AG04449 (cell line): ENCODE data around the gene POLD4.
A peak's percentile ranks its signal among the peaks of the same experiment; 100 is the strongest.
"Not testable (repeated sequence)": the region's sequence is repeated elsewhere in the genome, so short reads cannot be mapped to it uniquely, and the experiment has no call there.

ENCODE experiments used
- CTCF ChIA-PET: fragments of 350-600 bp; formaldehyde crosslinking; extraction: SDS; loops from one replicate; lab custom pipeline; 2021; ENCODE audit warnings: antibody characterized with exemption; lab: Yijun Ruan, JAX
- POLR2A ChIA-PET: fragments of 400-600, 350-600 bp; formaldehyde crosslinking; extraction: SDS; loops from one replicate; lab custom pipeline; 2020; ENCODE audit warnings: antibody characterized with exemption, inconsistent platforms; lab: Yijun Ruan, JAX
- DNase-seq: peaks from one replicate; pipeline ENCODE4 v3.0.0-alpha.2; 2010; ENCODE audit warnings: low read depth, low spot score
- H3K4me3 ChIP-seq: 2 replicates; pipeline ENCODE4 v1.5.1; 2011; ENCODE audit warnings: low read depth, mild to moderate bottlenecking, control low read depth, low read length
- TF ChIP-seq, protein P1 (sequence below): IDR thresholded peaks from one replicate; pipeline ENCODE4 v1.5.1; 2011; ENCODE audit warnings: mild to moderate bottlenecking, moderate library complexity, low read length, control low read depth, inconsistent platforms; ENCODE audit not compliant: insufficient read depth; ENCODE audit errors: missing control alignments

POLD4 gene

DNA sequence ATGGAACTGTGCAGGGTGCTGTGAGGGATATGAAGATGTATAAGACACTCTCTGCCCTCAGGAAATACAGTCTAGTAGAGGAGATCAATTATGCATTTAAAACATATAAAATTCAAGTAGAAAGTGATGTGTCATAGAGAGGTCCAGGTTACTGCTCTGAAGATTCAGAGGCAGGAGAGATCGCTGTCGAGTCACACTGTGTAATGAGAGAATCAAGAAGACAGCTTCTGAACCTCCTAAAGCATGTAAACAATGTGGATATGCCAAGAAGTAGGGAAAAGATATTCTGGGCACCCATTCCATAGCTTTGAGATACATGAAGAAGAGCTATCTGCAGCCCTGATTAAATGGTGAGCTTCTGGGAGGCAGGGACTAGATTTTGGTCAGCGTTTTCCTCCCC is 33.3 kb downstream of the POLD4 start:
- ChIA-PET POLR2A (no interaction called here), CTCF (interaction anchor here (0.7 to 12.2 kb wide), 9 partner anchors 11 to 238 kb away, joined by 3 to 295 read pairs (median 10); partner anchors contain the start of genes GRK2 and POLD4)
- no peak overlapping the region for H3K4me3 ChIP-seq
- DNase-seq = peak; percentile 31
- TF ChIP-seq, protein P1, sequence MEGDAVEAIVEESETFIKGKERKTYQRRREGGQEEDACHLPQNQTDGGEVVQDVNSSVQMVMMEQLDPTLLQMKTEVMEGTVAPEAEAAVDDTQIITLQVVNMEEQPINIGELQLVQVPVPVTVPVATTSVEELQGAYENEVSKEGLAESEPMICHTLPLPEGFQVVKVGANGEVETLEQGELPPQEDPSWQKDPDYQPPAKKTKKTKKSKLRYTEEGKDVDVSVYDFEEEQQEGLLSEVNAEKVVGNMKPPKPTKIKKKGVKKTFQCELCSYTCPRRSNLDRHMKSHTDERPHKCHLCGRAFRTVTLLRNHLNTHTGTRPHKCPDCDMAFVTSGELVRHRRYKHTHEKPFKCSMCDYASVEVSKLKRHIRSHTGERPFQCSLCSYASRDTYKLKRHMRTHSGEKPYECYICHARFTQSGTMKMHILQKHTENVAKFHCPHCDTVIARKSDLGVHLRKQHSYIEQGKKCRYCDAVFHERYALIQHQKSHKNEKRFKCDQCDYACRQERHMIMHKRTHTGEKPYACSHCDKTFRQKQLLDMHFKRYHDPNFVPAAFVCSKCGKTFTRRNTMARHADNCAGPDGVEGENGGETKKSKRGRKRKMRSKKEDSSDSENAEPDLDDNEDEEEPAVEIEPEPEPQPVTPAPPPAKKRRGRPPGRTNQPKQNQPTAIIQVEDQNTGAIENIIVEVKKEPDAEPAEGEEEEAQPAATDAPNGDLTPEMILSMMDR = no peak

DNA sequence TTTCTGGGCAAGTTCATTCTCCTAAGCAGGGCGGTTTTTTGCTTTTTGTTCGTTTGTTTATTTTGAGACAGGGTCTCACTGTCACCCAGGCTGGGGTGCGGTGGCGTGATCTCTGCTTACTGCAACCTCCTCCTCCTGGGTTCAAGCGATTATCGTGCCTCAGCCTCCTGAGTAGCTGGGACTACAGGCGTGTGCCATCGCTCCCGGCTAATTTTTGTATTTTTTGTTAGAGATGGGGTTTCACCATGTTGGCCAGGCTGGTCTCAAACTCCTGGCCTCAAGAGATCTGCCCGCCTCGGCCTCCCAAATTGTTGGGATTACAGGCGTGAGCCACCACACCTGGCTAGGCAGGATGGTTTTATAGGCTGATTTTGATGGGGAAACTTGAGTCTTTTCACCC is 34.5 kb downstream of the POLD4 start:
- POLR2A ChIA-PET, H3K4me3 ChIP-seq, DNase-seq: not testable (repeated sequence)
- CTCF ChIA-PET = interaction anchor here (0.6 to 12.2 kb wide), 8 partner anchors 11 to 74 kb away, joined by 3 to 295 read pairs (median 12); partner anchors contain the start of genes GRK2 and POLD4

DNA sequence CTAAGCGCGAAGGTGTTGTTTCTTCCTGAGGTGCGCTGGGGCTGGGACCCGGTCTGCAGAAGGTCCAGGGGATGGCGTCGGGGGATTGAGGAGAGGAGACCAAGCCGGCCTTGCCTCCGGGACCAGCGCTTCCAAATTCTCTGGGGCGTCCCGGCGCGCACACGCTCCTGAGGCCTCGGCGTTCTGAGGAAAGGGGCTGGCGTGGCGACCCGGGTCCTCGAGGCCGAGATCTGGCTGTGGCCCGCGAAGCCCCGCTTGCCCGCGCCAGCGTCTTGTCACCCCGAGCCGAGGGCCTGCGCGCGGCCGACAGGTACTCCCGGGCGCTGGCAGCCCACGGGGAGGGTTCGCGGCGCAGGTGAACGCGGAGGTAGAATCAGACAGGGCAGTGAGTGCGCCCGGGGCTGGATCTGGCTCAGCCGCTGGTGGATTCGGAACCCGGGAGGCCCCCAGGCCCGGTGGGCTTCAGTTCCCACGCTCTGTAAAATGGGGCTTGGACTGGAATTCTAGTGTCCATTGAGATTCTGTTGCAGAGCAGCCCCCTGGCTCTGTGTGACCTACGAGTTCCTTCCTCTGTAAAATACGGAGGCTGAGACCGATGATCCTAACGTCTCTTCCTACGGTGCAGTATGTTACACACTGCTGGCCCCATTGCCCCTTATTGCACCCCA is 35.3 kb downstream of the POLD4 start:
- POLR2A ChIA-PET = interaction anchor here (0.8 to 4.6 kb wide), 9 partner anchors 10 to 84 kb away, joined by 3 to 28 read pairs (median 3); partner anchors contain the start of genes RAD9A and SSH3
- H3K4me3 ChIP-seq = peak overlapping the region; percentile 96
- DNase-seq = no peak
- TF ChIP-seq, protein P1 = no peak
- CTCF ChIA-PET = interaction anchor here (0.6 to 12.2 kb wide), 31 partner anchors 8 to 267 kb away, joined by 3 to 295 read pairs (median 7); partner anchors contain the start of genes ANKRD13D, GRK2, POLD4 and SSH3

DNA sequence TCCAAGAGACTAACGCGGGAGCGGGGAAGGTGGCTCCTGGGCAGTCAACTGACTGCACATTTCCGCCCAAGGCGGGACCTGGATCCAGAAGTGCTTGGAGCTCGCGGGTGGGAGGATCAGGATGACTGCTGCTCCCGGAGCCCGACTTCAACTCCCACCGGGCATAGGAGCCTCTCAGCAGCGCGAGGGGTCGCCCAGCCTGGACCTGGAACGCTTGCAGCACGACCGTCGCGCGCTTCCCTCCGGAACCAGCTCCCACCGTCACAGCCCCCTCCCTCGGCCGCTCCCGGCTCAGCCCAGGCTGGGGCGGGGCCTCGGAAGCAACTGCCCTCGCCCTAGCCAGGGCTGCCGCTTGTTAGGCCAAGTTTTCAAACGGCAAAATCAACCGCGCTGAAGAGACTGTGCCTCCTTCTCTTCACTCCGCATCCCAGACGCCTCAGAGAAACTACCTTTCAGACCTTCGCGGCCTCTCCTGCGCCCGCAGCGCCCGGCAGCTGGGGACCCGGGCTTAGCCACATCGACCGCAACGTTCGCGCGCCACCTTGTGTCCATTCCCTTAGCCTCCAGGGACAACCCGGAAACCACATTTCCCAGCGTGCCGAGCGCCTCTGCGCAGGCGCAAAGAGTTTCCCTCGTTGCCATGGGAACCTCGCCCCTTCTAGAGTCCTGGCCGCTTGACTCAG is 36.0 kb downstream of the POLD4 start:
- DNase-seq = peak; percentile 53
- peak overlapping the region; percentile 96 for H3K4me3 ChIP-seq

GRCh38 chr11:67316882-67317204 is 36.5 kb downstream of the POLD4 start:
- no peak for DNase-seq
- peak overlapping the region; percentile 96 for H3K4me3 ChIP-seq
- ChIA-PET CTCF (interaction anchor here (0.8 to 12.2 kb wide), 34 partner anchors 9 to 266 kb away, joined by 3 to 295 read pairs (median 6); partner anchors contain the start of genes ANKRD13D, GRK2, POLD4 and SSH3), POLR2A (interaction anchor here (0.6 to 4.6 kb wide), 10 partner anchors 9 to 198 kb away, joined by 3 to 28 read pairs (median 4); partner anchors contain the start of genes KDM2A, RAD9A and SSH3)
- TF ChIP-seq, protein P1 = no peak

More for the DNA sequence above, 36.0 kb downstream of the POLD4 start:
- ChIA-PET POLR2A (interaction anchor here (0.6 to 4.6 kb wide), 11 partner anchors 9 to 198 kb away, joined by 3 to 28 read pairs (median 3); partner anchors contain the start of genes KDM2A, RAD9A and SSH3), CTCF (interaction anchor here (0.8 to 12.2 kb wide), 38 partner anchors 9 to 266 kb away, joined by 3 to 295 read pairs (median 5); partner anchors contain the start of genes ANKRD13D, GRK2, POLD4 and SSH3)
- TF ChIP-seq, protein P1 = peak; percentile 93

- CTCF ChIA-PET = interaction anchor here (1.1 to 12.2 kb wide), 6 partner anchors 26 to 243 kb away, joined by 3 to 295 read pairs (median 4); partner anchors contain the start of genes ANKRD13D, GRK2 and POLD4
- H3K4me3 ChIP-seq = no peak overlapping the region
- no peak for DNase-seq
- TF ChIP-seq, protein P1 = no peak
- POLR2A ChIA-PET = interaction anchor here (0.6 to 4.6 kb wide), 3 partner anchors 12 to 1047 kb away, joined by 3 to 28 read pairs (median 3); partner anchors contain the start of gene SSH3
Measured at GRCh38 chr11:67315325-67315909, 37.9 kb downstream of the POLD4 start.
